ENCODE results near the gene SLC16A9.
A peak's percentile ranks its signal among the peaks of the same experiment; 100 is the strongest.

The SLC16A9 gene

DNA sequence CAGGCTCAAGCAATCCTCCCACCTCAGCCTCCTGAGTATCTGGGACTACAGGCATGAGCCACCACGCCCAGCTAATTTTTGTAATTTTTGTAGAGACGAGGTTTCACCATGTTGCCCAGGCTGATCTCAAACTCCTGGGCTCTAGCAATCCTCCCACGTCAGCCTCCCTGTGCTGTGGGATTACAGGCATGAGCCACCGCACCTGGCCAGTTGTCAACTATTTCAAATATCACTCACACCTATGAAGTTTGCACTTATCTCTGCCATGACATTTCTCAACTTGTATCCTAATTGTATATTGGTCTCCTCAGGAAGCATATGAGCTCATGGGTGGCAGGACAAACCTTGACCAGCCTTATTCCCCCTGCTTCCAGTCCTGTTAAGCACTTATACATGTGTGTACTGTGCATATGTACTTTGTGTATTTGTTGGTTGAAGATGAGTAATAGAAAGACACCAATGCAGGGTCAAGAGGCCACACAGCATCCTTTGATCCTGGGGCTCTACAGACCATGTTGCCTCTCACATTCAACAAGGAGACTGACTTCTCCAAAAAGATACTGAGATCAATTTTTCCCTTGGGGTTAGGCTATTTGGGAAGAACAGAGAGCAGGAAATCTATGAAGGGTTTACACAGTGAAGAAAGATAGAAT, 82.2 kb downstream of the SLC16A9 start:
- DNase-seq, result no peak

DNA sequence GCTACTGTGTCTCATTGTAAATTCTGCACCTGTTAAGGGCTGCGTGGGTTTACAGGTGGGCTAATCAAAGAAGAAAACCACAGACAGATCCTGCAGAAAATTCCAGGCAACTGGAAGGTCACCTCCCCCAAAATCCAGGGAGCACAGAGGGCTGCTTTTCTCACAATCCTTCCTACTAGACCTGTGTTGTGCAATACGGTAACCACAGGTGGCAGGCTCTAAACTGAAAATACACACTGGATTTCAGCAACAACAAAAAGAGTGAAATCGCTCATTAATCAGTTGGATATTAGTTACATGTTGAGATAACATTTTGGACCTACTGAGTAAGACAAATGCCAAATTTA, 83.2 kb downstream of the SLC16A9 start:
- no peak for DNase-seq

DNA sequence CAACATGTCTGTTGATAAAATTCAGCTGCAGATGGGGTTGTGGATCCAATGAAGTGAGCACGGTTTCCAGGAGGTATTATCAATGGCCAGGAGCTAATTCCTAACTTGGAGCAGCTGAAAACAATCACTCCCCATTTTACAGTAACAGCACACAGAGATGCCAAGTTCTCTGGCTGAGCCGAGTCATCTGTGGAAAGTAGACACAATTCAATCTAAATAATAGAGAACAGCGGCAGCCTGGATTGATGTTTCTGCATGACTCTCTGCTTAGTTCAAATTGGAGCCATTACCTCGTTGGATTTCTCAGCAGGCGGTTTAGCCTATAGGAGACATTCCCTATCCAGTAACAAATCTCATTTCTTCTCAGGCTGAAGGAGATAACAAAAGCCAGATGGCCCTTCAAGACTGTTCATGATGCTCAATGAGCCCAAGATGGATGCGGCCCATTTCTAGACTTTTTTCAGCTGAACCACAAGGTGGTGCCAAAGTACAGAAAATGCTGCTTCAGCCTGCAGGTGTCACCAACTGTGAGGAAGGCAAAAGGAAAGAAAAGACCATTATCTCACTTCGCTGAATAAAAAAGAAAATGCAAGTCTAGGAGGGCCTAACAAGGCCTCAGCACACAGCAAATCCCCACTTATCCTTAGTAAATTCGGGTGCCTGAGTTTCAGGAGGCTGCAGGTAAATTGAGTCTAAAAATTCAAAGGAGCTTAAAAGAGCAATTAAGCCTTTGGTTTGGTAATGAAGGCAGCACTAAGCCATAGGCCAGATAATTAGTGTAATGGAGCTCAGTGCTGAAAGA, 83.7 kb downstream of the SLC16A9 start:
- peak; percentile 55 for DNase-seq

DNA sequence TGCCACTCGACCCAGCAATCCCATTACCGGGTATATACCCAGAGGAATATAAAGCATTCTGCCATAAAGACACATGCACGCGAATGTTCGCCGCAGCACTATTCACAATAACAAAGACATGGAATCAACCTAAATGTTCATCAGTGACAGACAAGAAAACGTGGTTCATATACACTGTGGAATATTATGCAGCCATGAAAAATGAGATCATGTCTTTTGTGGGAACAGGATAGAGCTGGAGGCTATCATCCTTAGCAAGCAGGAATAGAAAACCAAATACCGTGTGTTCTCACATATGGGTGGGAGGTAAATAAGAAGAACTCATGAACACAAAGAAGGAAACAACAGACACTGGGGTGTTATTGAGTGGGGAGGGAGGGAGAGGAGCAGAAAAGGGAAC, 84.7 kb downstream of the SLC16A9 start:
- no peak for DNase-seq

DNA sequence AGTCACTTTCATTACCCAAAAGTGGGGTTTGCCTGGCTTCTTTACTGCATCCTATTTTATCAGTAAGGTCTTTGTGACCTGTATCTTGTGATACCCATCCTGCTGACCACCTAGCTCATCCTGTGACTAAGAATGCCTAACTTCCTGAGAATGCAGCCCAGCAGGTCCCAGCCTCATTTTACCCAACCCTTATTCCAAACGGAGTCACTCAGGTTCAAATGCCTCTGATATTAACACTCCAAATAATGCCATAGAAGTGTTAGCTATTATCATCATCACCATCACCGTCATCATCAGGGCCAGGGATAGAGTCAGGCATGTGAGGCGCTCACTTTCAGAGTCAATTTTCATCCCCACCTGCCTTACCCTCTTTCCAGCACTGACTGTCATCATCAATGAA, 85.5 kb downstream of the SLC16A9 start:
- no peak for DNase-seq

DNA sequence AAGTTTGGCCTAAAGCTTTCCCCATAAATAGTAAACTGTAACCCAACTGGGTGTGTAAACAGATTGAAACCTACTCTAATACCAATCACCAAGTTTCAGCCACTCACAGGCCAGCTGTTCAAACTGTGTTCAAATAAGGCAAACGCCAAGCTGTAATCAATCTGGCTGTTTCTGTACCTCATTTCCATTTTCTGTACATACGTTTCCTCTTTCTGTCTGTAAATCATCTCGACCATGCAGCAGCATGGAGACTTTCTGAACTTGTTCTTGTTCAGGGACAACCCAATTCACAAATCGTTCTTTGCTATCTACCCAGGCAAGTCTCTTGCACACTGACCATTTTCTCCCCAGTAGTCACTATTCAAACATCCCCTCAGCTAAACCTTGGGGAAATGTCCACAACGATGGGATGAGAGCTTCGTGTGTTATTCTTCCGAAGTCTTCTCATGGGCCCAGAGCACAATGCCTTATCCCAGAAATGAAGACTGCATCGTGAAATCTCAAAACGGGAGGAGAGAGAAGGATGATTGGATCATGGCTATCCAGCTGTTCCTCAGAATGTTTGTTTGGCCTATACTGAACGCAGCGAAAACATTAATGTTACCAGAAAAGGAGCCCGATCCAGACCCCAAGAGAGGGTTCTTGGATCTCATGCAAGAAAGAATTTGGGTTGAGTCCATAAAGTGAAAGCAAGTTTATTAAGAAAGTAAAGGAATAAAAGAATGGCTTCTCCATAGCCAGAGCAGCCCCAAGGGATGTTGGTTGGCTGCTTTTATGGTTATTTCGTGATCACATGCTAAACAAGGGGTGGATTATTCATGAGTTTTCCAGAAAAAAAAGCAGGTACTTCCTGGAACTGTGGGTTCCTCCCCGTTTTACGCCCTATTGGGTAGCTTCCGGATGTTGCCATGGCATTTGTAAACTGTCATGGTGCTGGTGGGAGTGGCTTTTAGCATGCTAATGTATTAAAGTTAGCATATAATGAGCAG, 86.2 kb downstream of the SLC16A9 start:
- no peak for DNase-seq

DNA sequence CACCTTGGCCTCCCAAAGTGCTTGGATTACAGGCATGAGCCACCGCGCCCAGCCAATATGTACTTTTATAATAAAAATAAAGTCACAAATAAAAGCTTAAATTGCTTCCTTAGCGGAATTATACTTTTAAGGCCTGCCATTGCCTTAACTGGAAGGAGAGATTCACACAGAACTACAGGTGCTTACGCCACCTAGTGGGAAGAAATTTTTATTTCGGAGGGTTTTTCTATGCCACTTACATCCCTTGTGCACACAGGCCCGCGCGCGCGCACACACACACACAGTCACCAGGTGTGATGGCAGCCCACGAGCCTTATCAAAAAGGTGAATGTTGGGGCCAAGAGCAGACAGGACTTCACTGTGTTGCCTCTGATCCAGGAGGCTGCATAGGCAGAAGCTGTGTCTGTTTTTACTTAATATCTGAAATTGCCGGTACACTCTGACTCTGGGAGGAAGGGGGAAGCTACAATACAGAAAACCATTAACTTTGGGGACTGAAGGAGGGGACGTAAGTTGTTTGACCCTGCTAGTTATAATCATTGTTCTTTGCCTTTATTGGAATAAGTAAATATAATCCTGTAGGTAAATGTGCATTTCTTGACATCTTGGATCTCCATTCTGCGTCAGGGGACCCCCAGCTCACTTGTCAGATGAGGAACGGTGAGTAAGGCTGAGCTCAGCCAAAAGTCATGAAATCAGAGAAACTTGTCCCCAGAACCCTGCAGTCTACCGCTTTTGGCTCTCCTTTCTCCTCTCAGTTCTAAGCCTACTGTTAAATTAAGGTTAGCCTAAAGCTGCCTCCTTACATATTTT, 87.1 kb downstream of the SLC16A9 start:
- DNase-seq, result peak; percentile 56

DNA sequence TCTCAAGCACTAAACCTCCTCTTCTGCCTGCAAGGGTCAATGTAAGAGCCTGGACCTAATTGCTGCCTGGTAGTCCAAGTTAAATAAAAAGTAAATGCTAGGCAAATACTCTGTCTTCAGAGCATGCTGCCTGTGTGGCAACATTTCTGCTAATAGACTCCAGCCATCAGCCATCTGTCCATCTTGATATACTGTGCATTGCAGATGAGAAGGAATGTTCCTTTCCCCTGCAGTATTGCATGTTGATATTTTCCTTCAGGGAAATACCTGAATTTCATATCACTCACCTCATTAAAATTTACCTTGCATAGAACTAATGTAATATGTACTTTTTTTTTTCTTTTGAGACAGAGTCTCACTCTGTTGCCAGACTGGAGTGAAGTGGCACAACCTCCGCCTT, 87.9 kb downstream of the SLC16A9 start:
- no peak for DNase-seq

DNA sequence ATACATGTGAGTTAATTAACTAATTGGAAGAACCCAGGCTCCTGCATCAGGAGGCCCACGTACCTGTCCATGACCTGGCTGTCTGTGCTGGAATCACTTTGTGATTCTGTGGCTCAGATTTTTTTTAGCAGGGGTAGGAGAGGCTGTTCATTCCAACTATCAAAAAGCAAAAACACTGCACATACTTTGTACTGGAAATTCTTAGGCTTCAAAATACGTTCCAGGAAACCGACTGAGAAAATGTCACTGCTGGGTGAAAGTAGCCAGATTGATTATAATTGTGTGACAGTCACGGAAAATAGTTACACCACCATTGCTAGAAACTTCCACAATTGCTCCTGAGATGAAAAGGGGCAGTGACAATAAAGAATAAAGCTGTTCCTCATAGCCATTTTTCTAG, 91.0 kb downstream of the SLC16A9 start:
- no peak for DNase-seq

DNA sequence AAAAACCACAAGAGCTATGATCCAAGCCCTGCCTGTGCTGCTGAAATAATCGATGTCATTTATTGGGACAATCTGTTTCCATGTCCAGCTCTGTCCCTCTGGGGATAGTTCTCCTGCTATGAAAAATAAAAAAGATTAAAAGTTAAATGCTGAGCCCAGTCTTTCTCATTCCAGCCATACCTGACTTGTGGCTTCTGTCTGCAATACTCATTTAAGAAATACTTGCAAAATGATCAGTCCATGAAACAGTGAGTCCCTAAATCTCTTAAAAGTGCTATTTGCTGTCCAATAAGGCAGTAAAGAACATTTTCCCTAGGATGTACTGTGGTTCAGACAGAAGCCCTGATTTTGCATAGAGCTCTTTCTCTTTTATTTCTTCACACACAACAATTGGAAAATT, 91.7 kb downstream of the SLC16A9 start:
- DNase-seq, result no peak

DNA sequence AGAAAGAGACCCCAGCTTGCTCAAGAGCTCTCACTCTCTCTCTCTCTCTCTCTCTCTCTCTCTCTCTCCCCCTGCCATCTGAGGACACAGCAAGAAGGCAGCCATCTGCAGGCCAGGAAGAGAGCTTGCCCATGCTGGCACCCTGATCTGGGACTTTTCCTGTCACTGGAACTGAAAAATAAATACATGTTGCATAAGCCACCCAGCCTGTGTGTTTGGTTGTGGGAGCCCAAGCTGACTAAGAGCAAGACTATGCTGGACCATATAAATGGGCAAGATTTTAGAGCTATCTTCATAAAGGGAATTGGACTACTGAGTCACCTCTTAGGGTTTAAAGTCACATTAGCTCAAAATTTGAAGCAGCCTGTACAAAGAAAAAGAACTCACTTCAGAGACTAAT, 98.6 kb downstream of the SLC16A9 start:
- no peak for DNase-seq

DNA sequence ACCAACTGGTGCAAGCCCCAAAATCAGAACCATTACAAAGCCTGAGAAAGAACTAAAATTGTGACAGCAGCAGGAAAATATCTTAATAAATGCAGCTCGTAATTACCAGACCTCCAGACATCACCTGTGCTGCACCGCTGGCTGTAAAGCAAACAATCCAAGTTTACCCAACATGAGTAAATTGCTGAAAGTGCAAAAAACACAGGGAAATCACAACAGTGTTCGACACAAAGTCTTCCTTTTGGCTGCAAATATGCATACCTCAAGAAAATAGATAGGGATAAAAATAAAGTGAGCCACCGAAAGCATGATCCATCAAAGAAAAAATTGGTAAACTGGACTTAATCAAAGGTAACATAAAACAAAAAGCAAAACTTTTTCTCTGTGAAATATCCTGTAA, 101.7 kb downstream of the SLC16A9 start:
- no peak for DNase-seq

DNA sequence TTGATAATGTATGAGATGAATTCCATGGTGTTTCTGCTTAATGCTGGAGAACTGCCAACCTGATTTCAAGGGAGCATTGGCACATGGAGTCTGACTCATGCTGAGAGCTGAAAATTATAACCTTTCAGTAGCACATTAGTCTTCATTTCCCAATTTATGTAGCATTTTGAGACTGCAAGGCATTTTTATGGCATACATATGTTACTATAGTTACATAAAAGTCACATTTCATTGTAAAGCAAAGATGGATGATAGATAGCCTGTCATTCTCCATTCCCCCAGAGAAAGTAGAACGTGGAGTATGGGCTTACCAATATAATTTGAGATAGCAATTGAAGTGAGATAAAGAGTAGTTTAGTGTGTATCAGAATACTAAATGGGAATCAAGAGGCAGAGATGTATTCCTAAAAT, 103.1 kb downstream of the SLC16A9 start:
- peak; percentile 17 for DNase-seq

DNA sequence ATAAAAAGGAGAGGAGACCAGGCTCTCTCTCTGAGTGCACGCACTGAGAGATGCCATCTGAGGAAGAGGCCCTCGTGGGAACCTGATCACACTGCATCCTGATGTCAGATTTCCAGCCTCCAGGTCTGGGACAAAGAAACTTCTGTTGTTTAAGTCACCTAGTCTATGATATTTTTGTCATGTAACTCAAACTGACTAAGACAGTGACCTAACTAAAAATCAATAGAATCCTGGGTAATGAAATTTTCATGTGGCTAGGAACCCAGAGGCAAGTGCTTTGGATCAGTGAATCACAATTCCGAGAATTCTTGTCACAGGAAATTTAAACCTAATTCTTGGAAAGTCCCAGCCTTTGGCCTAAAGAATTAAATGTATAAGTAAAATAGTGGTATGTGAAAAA, 107.7 kb downstream of the SLC16A9 start:
- no peak for DNase-seq
